GM12878 (cell line): ENCODE results near the gene CTIF.

Source experiments
- CBFB ChIP-seq: IDR thresholded peaks from 2 replicates; pipeline ENCODE4 v1.6.1; 2016; ENCODE audit warnings: antibody characterized with exemption, low read depth
- CBX5 ChIP-seq: sonication (generic); IDR thresholded peaks from 2 replicates; pipeline ENCODE4 v1.6.1; 2016; ENCODE audit warnings: low read depth, moderate library complexity, mild to moderate bottlenecking, inconsistent platforms
- CTCF ChIP-seq, 3 experiments: IDR thresholded peaks in 2 of 3; conservative IDR thresholded peaks in 1 of 3; 2 replicates each; pipeline ENCODE4 v1.5.1; 2011; ENCODE audit warnings: low read depth in 3 of 3, low read length in 3 of 3, mild to moderate bottlenecking in 3 of 3, control low read depth in 2 of 3, moderate library complexity in 2 of 3, inconsistent platforms in 1 of 3, mixed read lengths in 1 of 3; ENCODE audit not compliant: control insufficient read depth in 2 of 3, insufficient read depth in 1 of 3; ENCODE audit errors: extremely low read depth in 1 of 3
- EZH2 ChIP-seq: IDR thresholded peaks from 2 replicates; pipeline ENCODE4 v1.6.1; 2012; ENCODE audit warnings: low read depth, mild to moderate bottlenecking, control low read depth, inconsistent platforms, low read length, borderline replicate concordance; ENCODE audit not compliant: control insufficient read depth
- FOXM1 ChIP-seq: IDR thresholded peaks from 2 replicates; pipeline ENCODE4 v1.6.1; 2012; ENCODE audit warnings: low read depth, mild to moderate bottlenecking, inconsistent platforms, low read length, moderate library complexity
- IKZF1 ChIP-seq: fragments of 450-650 bp; conservative IDR thresholded peaks from 2 replicates; pipeline ENCODE4 v1.6.1; 2017; ENCODE audit warnings: antibody characterized with exemption, mild to moderate bottlenecking
- JUND ChIP-seq: IDR thresholded peaks from 2 replicates; pipeline ENCODE4 v1.6.1; 2012; ENCODE audit warnings: low read depth, mild to moderate bottlenecking, low read length, improper control_type of control experiment, moderate library complexity
- REST ChIP-seq: IDR thresholded peaks from 2 replicates; pipeline ENCODE4 v1.6.1; 2012; ENCODE audit warnings: mild to moderate bottlenecking, low read depth, low read length
- SRF ChIP-seq, 2 experiments: IDR thresholded peaks; 2 replicates each; pipeline ENCODE4 v1.6.1; 2011; ENCODE audit warnings: low read depth in 2 of 2, low read length in 2 of 2, mild to moderate bottlenecking in 1 of 2, moderate library complexity in 1 of 2
- TAF1 ChIP-seq: IDR thresholded peaks from 2 replicates; pipeline ENCODE4 v1.6.1; 2011; ENCODE audit warnings: mild to moderate bottlenecking, low read depth, low read length, borderline replicate concordance

GRCh38 chr18:48840491-48840877 is 301.7 kb downstream of the CTIF start:
- TF ChIP-seq EZH2 (no peak), CBX5 (no peak), FOXM1 (no peak), CTCF (IDR thresholded peaks at IDR 0.05 in 2 of 3, conservative IDR thresholded peaks at IDR 0.05 in 1 of 3; ENCODE audit: control insufficient read depth in 2 of 3, extremely low read depth in 1 of 3, insufficient read depth in 1 of 3, low read depth in 3 of 3, low read length in 3 of 3) (no peak), JUND (no peak), TAF1 (no peak), SRF (IDR thresholded peaks at IDR 0.05; ENCODE audit: low read depth in 2 of 2, low read length in 2 of 2) (no peak), IKZF1 (no peak), CBFB (no peak), REST (no peak)
